NCI-H146 treated with DMSO at 0.1 percent for 48 hours (cell line): ENCODE measurements around the gene PCBP3.
"Not testable (repeated sequence)": the region's sequence is repeated elsewhere in the genome, so short reads cannot be mapped to it uniquely, and the experiment has no call there.

ENCODE experiments used
- DNase-seq: peaks from one replicate; lab custom pipeline; 2025; ENCODE audit not compliant: unreplicated experiment; lab: John Stamatoyannopoulos, UW

Gene PCBP3

GRCh38 chr21:45669382-45669781 is 25.9 kb downstream of the PCBP3 start:
- DNase-seq, result no peak

GRCh38 chr21:45670731-45671130 is 27.2 kb downstream of the PCBP3 start:
- no peak for DNase-seq

- not testable (repeated sequence) for DNase-seq
Measured at GRCh38 chr21:45678790-45679189, 35.3 kb downstream of the PCBP3 start.

- DNase-seq, result no peak
Measured at GRCh38 chr21:45680215-45680614, 36.7 kb downstream of the PCBP3 start.

GRCh38 chr21:45695086-45695485 is 51.6 kb downstream of the PCBP3 start:
- no peak for DNase-seq

- DNase-seq, result no peak
Measured at GRCh38 chr21:45698493-45699184, 55.1 kb downstream of the PCBP3 start.

- no peak for DNase-seq
Measured at GRCh38 chr21:45699251-45699942, 55.9 kb downstream of the PCBP3 start.

- DNase-seq, result no peak
Measured at GRCh38 chr21:45699966-45700365, 56.4 kb downstream of the PCBP3 start.

- DNase-seq, result no peak
Measured at GRCh38 chr21:45700461-45700860, 56.9 kb downstream of the PCBP3 start.

- no peak for DNase-seq
Measured at GRCh38 chr21:45704311-45705108, 61.0 kb downstream of the PCBP3 start.

GRCh38 chr21:45706299-45706698 is 62.8 kb downstream of the PCBP3 start:
- DNase-seq, result no peak

GRCh38 chr21:45709173-45709572 is 65.6 kb downstream of the PCBP3 start:
- DNase-seq, result no peak

- no peak for DNase-seq
Measured at GRCh38 chr21:45709696-45710268, 66.3 kb downstream of the PCBP3 start.

GRCh38 chr21:45710306-45710705 is 66.8 kb downstream of the PCBP3 start:
- not testable (repeated sequence) for DNase-seq

GRCh38 chr21:45713613-45714012 is 70.1 kb downstream of the PCBP3 start:
- no peak for DNase-seq

- DNase-seq, result no peak
Measured at GRCh38 chr21:45715441-45715840, 71.9 kb downstream of the PCBP3 start.

GRCh38 chr21:45718413-45718812 is 74.9 kb downstream of the PCBP3 start:
- DNase-seq, result no peak

GRCh38 chr21:45719177-45719802 is 75.8 kb downstream of the PCBP3 start:
- no peak for DNase-seq

GRCh38 chr21:45720204-45720603 is 76.7 kb downstream of the PCBP3 start:
- DNase-seq, result not testable (repeated sequence)

- DNase-seq, result no peak
Measured at GRCh38 chr21:45721671-45722070, 78.1 kb downstream of the PCBP3 start.
